Tibial nerve (tissue), 4 donors: ENCODE measurements around the gene PFN2.
"Not testable (repeated sequence)": the region's sequence is repeated elsewhere in the genome, so short reads cannot be mapped to it uniquely, and the experiment has no call there.

Source experiments
- EP300 ChIP-seq, 2 donors: sonication (generic); formaldehyde crosslinking; IDR thresholded peaks; one replicate each; pipeline ENCODE4 v1.6.1; 2017; ENCODE audit warnings: antibody characterized with exemption in 2 of 2, mild to moderate bottlenecking in 1 of 2
- POLR2A ChIP-seq, 2 donors: fragments of 450-650 bp; IDR thresholded peaks; one replicate each; pipeline ENCODE4 v1.6.1; 2017; ENCODE audit warnings: antibody characterized with exemption in 2 of 2, mild to moderate bottlenecking in 2 of 2, moderate library complexity in 2 of 2
- TF ChIP-seq, protein P1 (sequence below), 5 experiments: fragments of 200-600 bp in 3 of 5; fragments of 450-650 bp in 2 of 5; sonication (generic) in 3 of 5; IDR thresholded peaks; one replicate each; pipeline ENCODE4 v1.5.1; 2016 to 2019; ENCODE audit warnings: antibody characterized with exemption in 5 of 5, mild to moderate bottlenecking in 3 of 5, moderate library complexity in 2 of 5

DNA sequence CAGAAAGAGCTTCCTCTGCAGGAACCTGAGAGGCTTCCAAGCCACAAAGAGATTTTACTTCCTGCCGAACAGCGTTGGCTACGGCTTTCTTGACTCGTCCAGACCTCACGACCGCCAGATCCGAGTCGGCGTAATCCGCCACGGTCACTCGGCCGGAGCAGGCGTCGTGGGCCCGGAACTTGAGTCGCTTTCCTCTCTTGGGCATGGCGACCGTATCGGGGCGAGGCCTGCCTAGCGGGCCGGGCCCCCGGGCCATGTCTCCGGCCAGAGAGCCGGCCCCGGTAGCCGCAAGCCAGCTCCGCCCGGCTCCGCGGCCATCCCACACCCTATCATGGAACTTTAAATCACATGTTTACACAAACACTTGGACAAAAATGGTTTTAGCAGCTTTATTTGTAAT is 12.4 kb upstream of the PFN2 start:
- TF ChIP-seq, protein P1, sequence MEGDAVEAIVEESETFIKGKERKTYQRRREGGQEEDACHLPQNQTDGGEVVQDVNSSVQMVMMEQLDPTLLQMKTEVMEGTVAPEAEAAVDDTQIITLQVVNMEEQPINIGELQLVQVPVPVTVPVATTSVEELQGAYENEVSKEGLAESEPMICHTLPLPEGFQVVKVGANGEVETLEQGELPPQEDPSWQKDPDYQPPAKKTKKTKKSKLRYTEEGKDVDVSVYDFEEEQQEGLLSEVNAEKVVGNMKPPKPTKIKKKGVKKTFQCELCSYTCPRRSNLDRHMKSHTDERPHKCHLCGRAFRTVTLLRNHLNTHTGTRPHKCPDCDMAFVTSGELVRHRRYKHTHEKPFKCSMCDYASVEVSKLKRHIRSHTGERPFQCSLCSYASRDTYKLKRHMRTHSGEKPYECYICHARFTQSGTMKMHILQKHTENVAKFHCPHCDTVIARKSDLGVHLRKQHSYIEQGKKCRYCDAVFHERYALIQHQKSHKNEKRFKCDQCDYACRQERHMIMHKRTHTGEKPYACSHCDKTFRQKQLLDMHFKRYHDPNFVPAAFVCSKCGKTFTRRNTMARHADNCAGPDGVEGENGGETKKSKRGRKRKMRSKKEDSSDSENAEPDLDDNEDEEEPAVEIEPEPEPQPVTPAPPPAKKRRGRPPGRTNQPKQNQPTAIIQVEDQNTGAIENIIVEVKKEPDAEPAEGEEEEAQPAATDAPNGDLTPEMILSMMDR (IDR thresholded peaks at IDR 0.05), result not testable (repeated sequence)
- not testable (repeated sequence) for TF ChIP-seq EP300, POLR2A (IDR thresholded peaks at IDR 0.05)
